MM.1S (cell line): Measurements from ENCODE around the gene SERPINB1.

Experiments
- DNase-seq: peaks from one replicate; pipeline ENCODE4 v3.0.0-alpha.2; 2015
- H2AFZ ChIP-seq: fragments of 300-600 bp; sonication (generic); 2 replicates; pipeline ENCODE4 v1.6.0; 2016; ENCODE audit warnings: antibody characterized with exemption, low read length
- H3F3A ChIP-seq: fragments of 300-600 bp; sonication (generic); 2 replicates; pipeline ENCODE4 v1.6.1; 2016; ENCODE audit warnings: mild to moderate bottlenecking, antibody characterized with exemption, low read length, moderate library complexity, mixed read lengths; ENCODE audit not compliant: insufficient read depth
- H3K27ac ChIP-seq: fragments of 300-600 bp; sonication (generic); 2 replicates; pipeline ENCODE4 v1.5.1; 2016; ENCODE audit warnings: mild to moderate bottlenecking, low read length
- H3K27me3 ChIP-seq: fragments of 300-600 bp; sonication (generic); replicated peaks from 2 replicates; pipeline ENCODE4 v1.6.0; 2016; ENCODE audit warnings: low read length; ENCODE audit not compliant: insufficient read depth
- H3K36me3 ChIP-seq: fragments of 300-600 bp; sonication (generic); replicated peaks from 2 replicates; pipeline ENCODE4 v1.6.1; 2016; ENCODE audit warnings: mild to moderate bottlenecking, low read length, mixed read lengths; ENCODE audit not compliant: insufficient read depth
- H3K4me1 ChIP-seq: fragments of 300-600 bp; sonication (generic); 2 replicates; pipeline ENCODE4 v1.6.1; 2016; ENCODE audit warnings: low read length, mixed read lengths
- H3K4me2 ChIP-seq: fragments of 300-600 bp; sonication (generic); 2 replicates; pipeline ENCODE4 v1.6.0; 2016; ENCODE audit warnings: low read depth, low read length
- H3K4me3 ChIP-seq: fragments of 300-600 bp; sonication (generic); 2 replicates; pipeline ENCODE4 v1.5.1; 2016; ENCODE audit warnings: low read length, mixed read lengths
- H3K79me2 ChIP-seq: fragments of 300-600 bp; sonication (generic); 2 replicates; pipeline ENCODE4 v1.6.1; 2016; ENCODE audit warnings: mixed run types, low read length, mixed read lengths
- H3K9ac ChIP-seq: fragments of 300-600 bp; sonication (generic); 2 replicates; pipeline ENCODE4 v1.6.1; 2016; ENCODE audit warnings: low read length, mixed read lengths
- H3K9me2 ChIP-seq: fragments of 300-600 bp; sonication (generic); replicated peaks from 2 replicates; pipeline ENCODE4 v1.6.1; 2016; ENCODE audit warnings: mild to moderate bottlenecking, low read length, mixed read lengths; ENCODE audit not compliant: insufficient read depth
- H3K9me3 ChIP-seq: fragments of 300-600 bp; sonication (generic); replicated peaks from 2 replicates; pipeline ENCODE4 v1.6.1; 2016; ENCODE audit warnings: mild to moderate bottlenecking, low read length, mixed read lengths; ENCODE audit not compliant: insufficient read depth
- H4K20me1 ChIP-seq: fragments of 300-600 bp; sonication (generic); 2 replicates; pipeline ENCODE4 v1.6.1; 2016; ENCODE audit warnings: mild to moderate bottlenecking, low read length, moderate library complexity, mixed read lengths; ENCODE audit not compliant: insufficient read depth
- CTCF ChIP-seq: fragments of 300-600 bp; sonication (generic); IDR thresholded peaks from 2 replicates; pipeline ENCODE4 v1.5.1; 2016; ENCODE audit warnings: antibody characterized with exemption, low read length, mixed read lengths
- EZH2 ChIP-seq: fragments of 300-600 bp; sonication (generic); optimal IDR thresholded peaks from 2 replicates; pipeline ENCODE3; 2017; ENCODE audit warnings: low read depth, mild to moderate bottlenecking, antibody characterized with exemption, low read length, mixed read lengths
- EZH2phosphoT487 ChIP-seq: fragments of 300-600 bp; sonication (generic); IDR thresholded peaks from 2 replicates; pipeline ENCODE4 v1.6.1; 2018; ENCODE audit warnings: antibody characterized with exemption, low read length

SERPINB1 gene

GRCh38 chr6:2865270-2865669 is 23.6 kb upstream of the SERPINB1 start:
- no peak overlapping the region for H3K4me3 ChIP-seq
- H3K9me2 ChIP-seq = no peaks in the 10 kb centered on the region
- TF ChIP-seq EZH2phosphoT487 (no peak), EZH2 (no peak), CTCF (no peak)
- no peaks in the 10 kb centered on the region for H3K9me3 ChIP-seq
- no peak for DNase-seq
- H3K36me3 ChIP-seq = no peaks in the 10 kb centered on the region
- H3K4me2 ChIP-seq = no peak overlapping the region
- no peaks in the 10 kb centered on the region for H4K20me1 ChIP-seq
- H3K27me3 ChIP-seq = no peaks in the 10 kb centered on the region
- H2AFZ ChIP-seq = no peak overlapping the region
- no peaks in the 10 kb centered on the region for H3F3A ChIP-seq
- H3K4me1 ChIP-seq = peaks cover 21% of the 10 kb centered on the region
- H3K9ac ChIP-seq = no peak overlapping the region
- H3K27ac ChIP-seq = no peak overlapping the region
- no peaks in the 10 kb centered on the region for H3K79me2 ChIP-seq

- TF ChIP-seq CTCF (no peak), EZH2phosphoT487 (no peak), EZH2 (no peak)
- no peaks in the 10 kb centered on the region for H3K9me2 ChIP-seq
- H3K36me3 ChIP-seq = no peaks in the 10 kb centered on the region
- H3K4me1 ChIP-seq = peaks cover 23% of the 10 kb centered on the region
- H3K9me3 ChIP-seq = no peaks in the 10 kb centered on the region
- no peak overlapping the region for H3K4me3 ChIP-seq
- H3K27ac ChIP-seq = no peak overlapping the region
- H4K20me1 ChIP-seq = no peaks in the 10 kb centered on the region
- H3K9ac ChIP-seq = no peak overlapping the region
- DNase-seq = no peak
- H2AFZ ChIP-seq = no peak overlapping the region
- H3K79me2 ChIP-seq = no peaks in the 10 kb centered on the region
- H3F3A ChIP-seq = no peaks in the 10 kb centered on the region
- no peak overlapping the region for H3K4me2 ChIP-seq
- no peaks in the 10 kb centered on the region for H3K27me3 ChIP-seq
These were observed 22.2 kb upstream of the SERPINB1 start for GRCh38 chr6:2863901-2864300.

DNA sequence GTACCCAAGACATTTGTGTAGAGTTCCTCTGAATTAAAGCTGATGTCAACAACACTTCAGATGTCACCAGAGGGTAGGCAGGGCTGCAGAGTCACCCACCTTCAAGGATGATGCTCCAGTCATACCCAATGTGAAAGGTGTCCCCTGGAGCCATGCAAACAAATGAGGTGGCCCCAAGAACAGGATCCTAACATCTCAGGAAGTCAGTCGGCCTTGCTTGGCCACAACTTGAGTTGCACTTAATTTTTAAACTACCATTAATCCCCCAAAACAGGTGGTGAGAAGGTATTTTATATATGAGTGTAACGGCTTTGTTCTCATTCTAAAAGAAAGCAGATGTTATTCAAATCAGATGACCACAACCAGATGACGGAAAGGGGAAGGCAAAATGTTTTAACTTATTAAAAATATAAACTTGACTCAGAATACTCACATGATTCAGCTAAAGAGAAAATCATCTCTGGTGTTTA is 21.1 kb upstream of the SERPINB1 start:
- Histone ChIP-seq H4K20me1 (no peaks in the 10 kb centered on the region), H3K9me3 (no peaks in the 10 kb centered on the region), H3K9me2 (no peaks in the 10 kb centered on the region), H2AFZ (no peak overlapping the region), H3K27ac (peak overlapping the region; percentile 45), H3K4me3 (no peak overlapping the region), H3K4me2 (peak overlapping the region; percentile 30), H3K36me3 (no peaks in the 10 kb centered on the region), H3K9ac (no peak overlapping the region), H3K27me3 (no peaks in the 10 kb centered on the region), H3K79me2 (no peaks in the 10 kb centered on the region), H3K4me1 (peaks cover 26% of the 10 kb centered on the region), H3F3A (no peaks in the 10 kb centered on the region)
- DNase-seq = peak; percentile 60
- no peak for TF ChIP-seq CTCF
- TF ChIP-seq EZH2phosphoT487 = no peak
- TF ChIP-seq EZH2 = no peak
